ENCODE data around the gene RDH5. TPM values are rescaled to one million over a fixed set of nuclear protein-coding genes. Genes with fewer than 3 reads are reported as not detected.

The RDH5 gene
- total RNA-seq, 4 donors from 2014 or later = 13.8 to 23.0 (median 17.2) TPM

DNA sequence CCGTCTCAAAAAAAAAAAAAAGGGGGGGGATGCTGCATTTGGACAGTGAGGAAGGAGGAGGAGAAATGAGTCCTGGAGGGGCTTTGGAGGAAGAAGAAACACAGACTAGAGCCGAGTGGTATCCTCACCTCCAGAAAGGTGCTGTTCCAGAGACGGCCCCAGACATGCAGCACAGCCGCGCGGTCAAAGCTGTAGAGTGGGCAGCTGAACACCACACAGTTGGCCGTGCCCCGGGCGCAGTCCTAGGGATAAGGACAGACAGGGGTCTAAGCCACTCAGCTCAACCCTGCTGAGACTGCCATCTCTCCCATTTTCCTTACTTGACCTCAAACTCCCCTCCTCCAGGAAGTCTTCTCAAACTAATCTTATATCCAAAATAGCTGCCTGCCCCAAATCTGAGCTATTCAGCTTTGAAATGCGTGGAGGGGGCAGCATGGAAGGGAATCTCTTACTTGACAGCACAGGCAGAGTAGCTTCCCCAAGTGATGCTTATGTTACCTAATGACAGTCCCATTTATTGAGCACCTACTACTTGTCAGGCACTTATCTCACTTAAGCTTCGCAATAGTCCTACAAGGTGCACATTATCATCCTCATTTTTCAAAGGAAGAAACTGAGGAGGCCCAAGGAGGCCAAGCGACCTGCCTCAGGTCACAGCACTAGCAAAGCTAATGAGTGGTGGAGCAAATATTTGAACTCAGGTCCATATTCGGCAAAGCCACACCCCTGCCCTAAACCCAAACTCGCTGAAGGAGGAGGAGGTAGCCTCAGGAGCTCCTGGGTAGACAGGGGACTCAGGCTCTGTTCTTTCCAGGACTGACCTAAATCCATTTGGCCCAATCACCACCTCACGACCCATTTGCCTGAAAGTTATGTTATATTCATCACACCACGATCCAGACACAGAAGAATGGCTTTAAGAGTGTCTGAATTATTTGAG lies 31.2 kb upstream of the RDH5 start:
- no peaks in the 10 kb centered on the region for H3K4me1 ChIP-seq
- no peaks in the 10 kb centered on the region for H3K27me3 ChIP-seq
- no peak for DNase-seq (ENCODE audit: extremely low spot score)
- TF ChIP-seq EP300 (IDR thresholded peaks at IDR 0.05) (no peak), POLR2AphosphoS5 (IDR thresholded peaks at IDR 0.05) (no peak), POLR2A (IDR thresholded peaks at IDR 0.05; ENCODE audit: low read depth) (no peak)
- TF ChIP-seq, protein P1, sequence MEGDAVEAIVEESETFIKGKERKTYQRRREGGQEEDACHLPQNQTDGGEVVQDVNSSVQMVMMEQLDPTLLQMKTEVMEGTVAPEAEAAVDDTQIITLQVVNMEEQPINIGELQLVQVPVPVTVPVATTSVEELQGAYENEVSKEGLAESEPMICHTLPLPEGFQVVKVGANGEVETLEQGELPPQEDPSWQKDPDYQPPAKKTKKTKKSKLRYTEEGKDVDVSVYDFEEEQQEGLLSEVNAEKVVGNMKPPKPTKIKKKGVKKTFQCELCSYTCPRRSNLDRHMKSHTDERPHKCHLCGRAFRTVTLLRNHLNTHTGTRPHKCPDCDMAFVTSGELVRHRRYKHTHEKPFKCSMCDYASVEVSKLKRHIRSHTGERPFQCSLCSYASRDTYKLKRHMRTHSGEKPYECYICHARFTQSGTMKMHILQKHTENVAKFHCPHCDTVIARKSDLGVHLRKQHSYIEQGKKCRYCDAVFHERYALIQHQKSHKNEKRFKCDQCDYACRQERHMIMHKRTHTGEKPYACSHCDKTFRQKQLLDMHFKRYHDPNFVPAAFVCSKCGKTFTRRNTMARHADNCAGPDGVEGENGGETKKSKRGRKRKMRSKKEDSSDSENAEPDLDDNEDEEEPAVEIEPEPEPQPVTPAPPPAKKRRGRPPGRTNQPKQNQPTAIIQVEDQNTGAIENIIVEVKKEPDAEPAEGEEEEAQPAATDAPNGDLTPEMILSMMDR (IDR thresholded peaks at IDR 0.05) = no peak
- intact Hi-C loops (cut with DNase I) = no loop called here
- H3K4me3 ChIP-seq = no peak overlapping the region
- 87% methylated on average over 16 of the region's 16 CpGs for WGBS
- H3K36me3 ChIP-seq = peaks cover 47 to 77% (median 65%) of the 10 kb centered on the region in 4 donors
- H3K27ac ChIP-seq (replicated peaks in 1 of 4) = no peak overlapping the region
- no peaks in the 10 kb centered on the region for H3K9me3 ChIP-seq

DNA sequence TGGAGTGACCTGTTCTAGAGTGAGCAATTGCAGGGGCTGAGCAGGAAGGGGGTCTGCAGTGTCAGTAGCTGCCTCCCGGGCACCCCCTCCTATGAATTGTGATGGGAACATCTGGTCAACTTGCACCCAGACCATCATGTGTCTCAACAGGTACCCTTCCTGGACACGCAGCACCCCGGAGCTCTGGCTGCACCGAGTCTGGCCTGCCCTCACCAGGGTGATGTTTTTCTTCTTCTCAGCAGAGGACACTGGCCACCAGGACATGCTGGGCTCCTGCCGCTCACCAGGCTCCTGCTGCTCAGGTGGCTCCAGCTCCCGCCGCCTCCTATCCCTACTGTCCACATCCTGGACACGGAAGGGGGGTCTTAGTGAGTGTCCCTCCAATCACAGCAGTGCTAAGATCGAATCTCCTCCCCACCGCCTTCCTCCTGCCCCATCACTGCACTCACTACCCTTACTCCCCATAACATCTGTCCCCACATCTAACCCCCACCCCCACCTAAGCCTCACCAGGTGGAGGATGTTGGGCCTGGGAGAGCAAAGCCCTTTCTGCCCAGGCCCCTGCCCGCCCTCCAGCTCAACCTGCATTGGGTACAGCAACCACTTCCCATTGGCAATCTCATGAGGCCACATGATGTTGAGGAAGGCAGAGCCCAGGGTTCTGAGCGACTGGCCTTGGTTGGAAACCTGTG lies 27.4 kb upstream of the RDH5 start:
- no peak for TF ChIP-seq EP300 (IDR thresholded peaks at IDR 0.05)
- TF ChIP-seq POLR2AphosphoS5 (IDR thresholded peaks at IDR 0.05) = no peak
- no peak for TF ChIP-seq POLR2A (IDR thresholded peaks at IDR 0.05; ENCODE audit: low read depth)
- TF ChIP-seq, protein P1 (IDR thresholded peaks at IDR 0.05) = no peak
- H3K27ac ChIP-seq (replicated peaks in 1 of 4) = no peak overlapping the region
- no peaks in the 10 kb centered on the region for H3K4me1 ChIP-seq
- H3K9me3 ChIP-seq = no peaks in the 10 kb centered on the region
- intact Hi-C loops (cut with DNase I) = no loop called here
- H3K4me3 ChIP-seq = no peak overlapping the region
- peaks cover 67 to 81% (median 79%) of the 10 kb centered on the region in 4 donors for H3K36me3 ChIP-seq
- no peak for DNase-seq (ENCODE audit: extremely low spot score)
- no peaks in the 10 kb centered on the region for H3K27me3 ChIP-seq
- 97% methylated on average over 9 of the region's 12 CpGs for WGBS

DNA sequence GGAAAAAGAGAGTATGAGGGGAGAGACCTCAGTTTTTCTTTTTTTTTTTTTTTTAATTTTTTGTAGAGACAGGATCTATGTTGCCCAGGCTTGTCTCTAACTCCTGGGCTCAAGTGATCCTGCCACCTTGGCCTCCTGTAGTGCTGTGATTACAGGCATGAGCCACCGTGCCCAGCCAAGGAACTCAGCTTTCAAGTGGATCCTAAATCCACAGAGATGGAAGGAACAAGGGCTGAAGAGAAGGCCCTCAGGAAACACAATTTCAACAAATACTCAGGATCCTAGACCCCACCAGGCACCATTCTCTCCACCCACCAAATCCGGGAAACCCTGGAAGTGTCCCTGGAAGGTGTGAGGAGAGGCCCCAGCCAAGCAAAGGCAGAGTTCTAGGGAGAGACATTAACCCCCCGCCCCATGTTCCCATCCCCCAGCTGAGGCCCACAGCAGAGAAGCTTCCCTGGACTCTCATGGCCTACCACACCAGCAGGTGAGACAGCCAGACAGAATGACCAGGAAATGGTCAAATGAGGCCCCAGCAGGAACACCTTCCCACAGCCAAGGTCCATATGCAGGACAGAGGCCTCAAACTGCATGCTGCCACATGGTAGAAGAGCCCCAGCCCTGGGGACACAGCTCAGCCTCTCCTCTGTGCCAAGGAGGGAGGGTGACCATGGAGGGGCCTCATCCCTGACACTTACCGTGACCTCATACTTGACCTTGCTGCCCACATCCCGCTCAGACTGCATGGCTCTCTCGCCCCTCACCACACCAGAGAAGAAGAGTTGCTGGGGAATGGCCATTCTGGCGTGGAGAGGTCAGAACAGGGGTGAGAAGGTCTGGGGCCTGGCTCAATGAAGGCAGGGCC lies 26.6 kb upstream of the RDH5 start:
- no peak for DNase-seq (ENCODE audit: extremely low spot score)
- Histone ChIP-seq H3K27ac (replicated peaks in 1 of 4) (no peak overlapping the region), H3K9me3 (no peaks in the 10 kb centered on the region), H3K4me1 (peaks cover 0 to 6% (median 0%) of the 10 kb centered on the region in 4 donors), H3K36me3 (peaks cover 59 to 81% (median 79%) of the 10 kb centered on the region in 4 donors), H3K4me3 (no peak overlapping the region), H3K27me3 (no peaks in the 10 kb centered on the region)
- 97% methylated on average over 6 of the region's 7 CpGs for WGBS
- intact Hi-C loops (cut with DNase I) = no loop called here
- no peak for TF ChIP-seq POLR2AphosphoS5 (IDR thresholded peaks at IDR 0.05)
- TF ChIP-seq POLR2A (IDR thresholded peaks at IDR 0.05; ENCODE audit: low read depth) = no peak
- TF ChIP-seq EP300 (IDR thresholded peaks at IDR 0.05) = no peak
- TF ChIP-seq, protein P1 (IDR thresholded peaks at IDR 0.05) = no peak

DNA sequence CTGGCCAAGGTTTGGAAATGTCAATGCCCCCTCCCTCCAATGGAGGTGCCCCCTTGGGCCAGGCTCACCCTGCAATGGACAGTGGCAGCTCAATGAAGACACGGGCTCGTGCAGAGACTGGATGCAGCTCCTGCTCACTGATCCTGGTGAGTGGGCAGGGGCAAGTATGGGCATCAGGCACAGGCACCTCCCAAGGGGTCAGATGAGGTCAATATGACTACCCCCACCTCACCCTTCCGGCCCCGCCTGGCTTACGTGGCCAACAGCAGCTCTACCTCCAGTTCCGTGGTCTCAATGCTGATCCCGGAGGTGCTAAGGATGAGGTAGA lies 26.0 kb upstream of the RDH5 start:
- Histone ChIP-seq H3K27ac (replicated peaks in 1 of 4) (no peak overlapping the region), H3K36me3 (peaks cover 53 to 81% (median 78%) of the 10 kb centered on the region in 4 donors), H3K9me3 (no peaks in the 10 kb centered on the region), H3K4me1 (peaks cover 0 to 11% (median 2%) of the 10 kb centered on the region in 4 donors), H3K27me3 (no peaks in the 10 kb centered on the region), H3K4me3 (no peak overlapping the region)
- no peak for DNase-seq (ENCODE audit: extremely low spot score)
- TF ChIP-seq, protein P1 (IDR thresholded peaks at IDR 0.05) = no peak
- TF ChIP-seq POLR2A (IDR thresholded peaks at IDR 0.05; ENCODE audit: low read depth) = no peak
- no peak for TF ChIP-seq EP300 (IDR thresholded peaks at IDR 0.05)
- TF ChIP-seq POLR2AphosphoS5 (IDR thresholded peaks at IDR 0.05) = no peak
- 82% methylated on average over 5 of the region's 7 CpGs for WGBS
- intact Hi-C loops (cut with DNase I) = no loop called here
